ENCODE data around the gene ADNP2. TPM values are rescaled to one million over a fixed set of nuclear protein-coding genes. Genes with fewer than 3 reads are reported as not detected.

ADNP2 gene
- total and polyA plus RNA-seq, 2 experiments from 2014 or later: 19.3 to 66.4 TPM

- H3F3A ChIP-seq (replicated peaks; ENCODE audit: low read depth): no peaks in the 10 kb centered on the region
- Mint-ChIP-seq H3K36me3 (ENCODE audit: low read depth) (no peaks in the 10 kb centered on the region), H3K9me3 (peaks cover 2% of the 10 kb centered on the region; the same call in 1 of the 3 replicates), H3K27ac (peak overlapping the region; percentile 70), H3K4me3 (peak overlapping the region; percentile 19), H3K4me1 (peaks cover 45% of the 10 kb centered on the region), H3K27me3 (ENCODE audit: insufficient read depth, low read depth, poor library complexity) (peaks cover 7% of the 10 kb centered on the region)
- H3K9me2 ChIP-seq (ENCODE audit: insufficient read depth): 0 out of 2 replicates have a peak, but pooled peaks cover 14% of the 10 kb centered on the region
- H3K27ac ChIP-seq (ENCODE audit: low read depth): peak overlapping the region; percentile 64; the same call in 1 of the 2 replicates
- peak; percentile 70 for DNase-seq (ENCODE audit: low spot score)
- H3K36me3 ChIP-seq (ENCODE audit: insufficient read depth): no peaks in the 10 kb centered on the region
- no peaks in the 10 kb centered on the region for H3K27me3 ChIP-seq (ENCODE audit: insufficient read depth)
- peak; percentile 64 for ATAC-seq
- H3K4me2 ChIP-seq: peak overlapping the region; percentile 60
- H3K4me3 ChIP-seq: peak overlapping the region; percentile 21; the same call in 1 of the 2 replicates
- peaks cover 19% of the 10 kb centered on the region for H3K4me1 ChIP-seq (ENCODE audit: insufficient read depth)
- H4K20me1 ChIP-seq (replicated peaks; ENCODE audit: insufficient read depth): no peaks in the 10 kb centered on the region
- peak overlapping the region; percentile 50; the same call in 1 of the 2 replicates for H2AFZ ChIP-seq
- TF ChIP-seq EZH2phosphoT487 (IDR thresholded peaks at IDR 0.05; ENCODE audit: unreplicated experiment) (no peak), NANOG (IDR thresholded peaks at IDR 0.05; ENCODE audit: borderline replicate concordance) (0 out of 2 replicates have a peak, but pooled peaks have one; percentile 5), ZNF462 (CRISPR knock-in tag; IDR thresholded peaks at IDR 0.05) (peak; percentile 82), CREB1 (CRISPR knock-in tag; IDR thresholded peaks at IDR 0.05; ENCODE audit: low read depth) (peak; percentile 35; the same call in 1 of the 2 replicates)
- H3K79me2 ChIP-seq (replicated peaks; ENCODE audit: insufficient read depth): no peaks in the 10 kb centered on the region
Measured at GRCh38 chr18:80104364-80104779, 4.7 kb upstream of the ADNP2 start.

All from GM23338 (cell line).